HepG2 (cell line): ENCODE results near the gene PCIF1. TPM values are rescaled to one million over a fixed set of nuclear protein-coding genes. Genes with fewer than 3 reads are reported as not detected.

Source experiments
- ATAC-seq: fragments of 200-7000 bp; cut with Tn5 transposase; 3 replicates; pipeline ENCODE4 v1.9.1; 2020; ENCODE audit warnings: mild to moderate bottlenecking, moderate library complexity
- BruUV-seq: library from RNA; stranded (reverse); fragments of 400-500 nt; replicated peaks from 2 replicates; lab custom pipeline; 2021; lab: Mats Ljungman, UMichigan
- CTCF ChIA-PET: fragments of 300-600 bp; formaldehyde crosslinking; extraction: SDS; loops from one replicate; lab custom pipeline; 2021; ENCODE audit warnings: low total read pairs, inconsistent platforms, low intra/inter-chr PET ratio; lab: Yijun Ruan, JAX
- POLR2A ChIA-PET: fragments of 350-600 bp; sonication (Branson Sonifier 250); formaldehyde crosslinking; loops from one replicate; lab custom pipeline; 2020; ENCODE audit warnings: antibody characterized with exemption, inconsistent platforms; lab: Yijun Ruan, JAX
- DNase-seq: peaks from one replicate; pipeline ENCODE4 v3.0.0-alpha.2; 2015; ENCODE audit warnings: low spot score
- FAIRE-seq: peaks from 3 replicates; lab custom pipeline; 2011; peaks lifted over from hg19 to GRCh38; lab: Jason Lieb, UNC
- H2AFZ ChIP-seq: one replicate; pipeline ENCODE4 v1.6.1; 2011; ENCODE audit warnings: low read length, inconsistent platforms
- H3K27ac ChIP-seq: fragments of 300-600 bp; 3 replicates; pipeline ENCODE4 v1.8.0; 2011; ENCODE audit warnings: mixed run types, mild to moderate bottlenecking, mixed read lengths, low read length, inconsistent platforms; ENCODE audit not compliant: insufficient read depth; ENCODE audit errors: extremely low read length
- H3K27me3 ChIP-seq, 2 experiments: fragments of 200-600 bp in 1 of 2; 2 replicates in 1 of 2; 3 replicates in 1 of 2; pipeline versions ENCODE4 v1.6.0 to v1.8.0; 2011; ENCODE audit warnings: low read length in 2 of 2, mild to moderate bottlenecking in 2 of 2, moderate library complexity in 2 of 2, inconsistent platforms in 1 of 2; ENCODE audit not compliant: insufficient read depth in 2 of 2, control insufficient read depth in 1 of 2
- H3K36me3 ChIP-seq, 2 experiments: fragments of 200-600 bp in 1 of 2; replicated peaks in 1 of 2; 2 replicates in 1 of 2; 3 replicates in 1 of 2; pipeline versions ENCODE4 v1.5.1 to v1.8.0; 2011; ENCODE audit warnings: low read length in 2 of 2, inconsistent platforms in 1 of 2; ENCODE audit not compliant: insufficient read depth in 2 of 2, control insufficient read depth in 1 of 2
- H3K4me1 ChIP-seq: 2 replicates; pipeline ENCODE4 v1.5.1; 2012; ENCODE audit warnings: low read length, inconsistent platforms; ENCODE audit not compliant: insufficient read depth
- H3K4me2 ChIP-seq: 2 replicates; pipeline ENCODE4 v1.6.0; 2011; ENCODE audit warnings: low read depth, low read length, inconsistent platforms
- H3K4me3 ChIP-seq, 3 experiments: fragments of 200-600 bp in 1 of 3; sonication (generic), shearing (Covaris generic) in 1 of 3; replicated peaks in 1 of 3; 2 replicates each; pipeline ENCODE4 v1.5.1; 2011 to 2016; ENCODE audit warnings: low read length in 3 of 3, inconsistent platforms in 2 of 3, low read depth in 2 of 3, mild to moderate bottlenecking in 2 of 3, control low read depth in 1 of 3, mixed read lengths in 1 of 3; ENCODE audit not compliant: insufficient read depth in 1 of 3
- H3K79me2 ChIP-seq: one replicate; pipeline ENCODE4 v1.6.1; 2011; ENCODE audit warnings: low read length, inconsistent platforms; ENCODE audit not compliant: insufficient read depth
- H3K9ac ChIP-seq: 2 replicates; pipeline ENCODE4 v1.6.0; 2011; ENCODE audit warnings: mild to moderate bottlenecking, low read depth, low read length, inconsistent platforms; ENCODE audit not compliant: insufficient read depth
- H3K9me3 ChIP-seq: 2 replicates; pipeline ENCODE4 v1.5.1; 2012; ENCODE audit warnings: mild to moderate bottlenecking, low read length
- H4K20me1 ChIP-seq: 2 replicates; pipeline ENCODE4 v1.6.0; 2011; ENCODE audit warnings: inconsistent platforms, mild to moderate bottlenecking, low read length, moderate library complexity; ENCODE audit not compliant: insufficient read depth
- ARNTL ChIP-seq: sonication (generic); formaldehyde crosslinking; IDR thresholded peaks from 2 replicates; pipeline ENCODE4 v1.4.0; 2020; ENCODE audit warnings: mild to moderate bottlenecking, missing genetic modification reagents
- CENPT ChIP-seq: sonication (generic); formaldehyde crosslinking; IDR thresholded peaks from 2 replicates; pipeline ENCODE4 v1.8.0; 2022; ENCODE audit warnings: low read depth, mild to moderate bottlenecking, moderate library complexity, missing genetic modification reagents
- ELF1 ChIP-seq: sonication (generic); formaldehyde crosslinking; IDR thresholded peaks from 2 replicates; pipeline ENCODE4 v1.4.0; 2020; ENCODE audit warnings: missing genetic modification reagents
- GATAD1 ChIP-seq: IDR thresholded peaks from 2 replicates; pipeline ENCODE4 v1.6.1; 2016; ENCODE audit warnings: missing genetic modification reagents, missing compliant biosample characterization
- GPBP1L1 ChIP-seq: sonication (generic); formaldehyde crosslinking; IDR thresholded peaks from 2 replicates; pipeline ENCODE4 v1.5.0; 2020; ENCODE audit warnings: mild to moderate bottlenecking, missing genetic modification reagents
- HMG20B ChIP-seq: conservative IDR thresholded peaks from 2 replicates; pipeline ENCODE4 v1.6.1; 2016; ENCODE audit warnings: missing genetic modification reagents, missing compliant biosample characterization
- HNRNPK ChIP-seq: fragments of 200-400 bp; formaldehyde crosslinking; IDR thresholded peaks from 2 replicates; pipeline ENCODE4 v1.6.1; 2018; ENCODE audit warnings: low read length, low read depth, moderate library complexity, mild to moderate bottlenecking; ENCODE audit not compliant: poor library complexity, severe bottlenecking
- JUND ChIP-seq: sonication (generic); formaldehyde crosslinking; IDR thresholded peaks from 2 replicates; pipeline ENCODE4 v1.8.0; 2022; ENCODE audit warnings: mild to moderate bottlenecking, missing genetic modification reagents
- MIER2 ChIP-seq: IDR thresholded peaks from 2 replicates; pipeline ENCODE4 v1.6.1; 2016; ENCODE audit warnings: missing biosample characterization, missing genetic modification reagents
- POLR2AphosphoS5 ChIP-seq: IDR thresholded peaks from 2 replicates; pipeline ENCODE4 v1.6.1; 2012; ENCODE audit warnings: low read depth, low read length
- RELA ChIP-seq: sonication (generic); formaldehyde crosslinking; IDR thresholded peaks from 2 replicates; pipeline ENCODE4 v1.4.0; 2020; ENCODE audit warnings: missing genetic modification reagents
- SP1 ChIP-seq, 2 experiments: fragments of 450-650 bp in 1 of 2; sonication (generic) in 1 of 2; formaldehyde crosslinking in 1 of 2; IDR thresholded peaks; 2 replicates each; pipeline versions ENCODE4 v1.4.0 to v1.6.1; 2016 to 2020; ENCODE audit warnings: missing genetic modification reagents in 1 of 2
- TBL1XR1 ChIP-seq: fragments of 150-350 bp; IDR thresholded peaks from 2 replicates; pipeline ENCODE4 v1.6.1; 2014; ENCODE audit warnings: borderline replicate concordance, low read length; ENCODE audit not compliant: partially characterized antibody
- TEAD3 ChIP-seq: optimal IDR thresholded peaks from 2 replicates; pipeline ENCODE3; 2016; ENCODE audit warnings: borderline replicate concordance
- ZNF83 ChIP-seq: sonication (generic); formaldehyde crosslinking; IDR thresholded peaks from 2 replicates; pipeline ENCODE4 v1.4.0; 2020; ENCODE audit warnings: missing genetic modification reagents, mild to moderate bottlenecking, borderline replicate concordance
- WGBS: methylation state at CpG from one replicate; pipeline ENCODE4 v1.1.6; 2017; ENCODE audit warnings: low lambda C conversion rate; 5-methylcytosine and 5-hydroxymethylcytosine counted together
- in situ Hi-C: cut with HindIII; loops from 2 replicates; pipeline ENCODE4 v1.10.0; 2017; ENCODE audit warnings: low pct_unique_long_range_greater_than_20kb; ENCODE audit not compliant: extremely low pct_ligation_motif_present
- intact Hi-C: fragments of 100-400 bp; cut with micrococcal nuclease; formaldehyde crosslinking; loops from one replicate; pipeline ENCODE4 v1.10.0; 2022; ENCODE audit not compliant: unreplicated experiment
- polyA plus RNA-seq, 8 experiments: library from polyadenylated mRNA; depleted of rRNA in 3 of 8; stranded (reverse) in 7 of 8; unstranded in 1 of 8; fragments of >200 nt; fragmentation: Illumina TruSeq in 4 of 8; extraction: Trizol in 4 of 8; gene quantifications; 2 replicates each; pipeline versions ENCODE4 v1.2.1 to v1.2.3, GENCODE V29; 2011 to 2016; ENCODE audit warnings: low read depth in 4 of 8, missing spikeins in 1 of 8, mixed read lengths in 1 of 8; ENCODE audit not compliant: insufficient read depth in 1 of 8
- total RNA-seq, 5 experiments: library from RNA; depleted of rRNA; stranded (reverse); fragments of >200 nt; fragmentation: Illumina TruSeq; extraction: Trizol; gene quantifications; 2 replicates each; pipeline ENCODE4 v1.2.3, GENCODE V29; 2016; ENCODE audit warnings: low read depth in 1 of 5
- TF ChIP-seq, protein P1 (sequence below): sonication (generic); formaldehyde crosslinking; IDR thresholded peaks from 2 replicates; pipeline ENCODE4 v1.4.0; 2020; ENCODE audit warnings: mild to moderate bottlenecking, missing genetic modification reagents
- TF ChIP-seq, protein P2 (sequence below): fragments of 450-650 bp; IDR thresholded peaks from 2 replicates; pipeline ENCODE4 v1.6.1; 2017
- TF ChIP-seq, protein P3 (sequence below): sonication (generic); formaldehyde crosslinking; IDR thresholded peaks from 2 replicates; pipeline ENCODE4 v1.5.0; 2020; ENCODE audit warnings: missing genetic modification reagents

PCIF1 gene
- total and polyA plus RNA-seq, 2 of the 13 experiments (the other 11 are each of a cell fraction or from before 2014, with no cell fraction given), result 20.9 to 24.4 TPM

GRCh38 chr20:45892049-45892825 lies 42.2 kb upstream of the PCIF1 start:
- DNase-seq (peak; percentile 44), FAIRE-seq (peak; percentile 66), ATAC-seq (peak; percentile 8)
- peak overlapping the region; percentile 86 to 98 (median 96) for H3K4me3 ChIP-seq
- H3K4me2 ChIP-seq, result peak overlapping the region; percentile 85
- no peak overlapping the region for H2AFZ ChIP-seq
- intact Hi-C loops, result no loop called here
- peaks cover 32% of the 10 kb centered on the region for H3K79me2 ChIP-seq
- H3K9ac ChIP-seq, result peak overlapping the region; percentile 87
- 77% methylated on average over 9 of the region's 9 CpGs for WGBS
- H3K27ac ChIP-seq, result peak overlapping the region; percentile 87
- peaks cover 38 to 54% of the 10 kb centered on the region in 2 experiments for H3K36me3 ChIP-seq
- no peaks in the 10 kb centered on the region for H3K9me3 ChIP-seq
- in situ Hi-C loops, result loop anchor here (5.0 kb wide), 2 partner anchors 40 to 70 kb away; partner anchors contain the start of gene PCIF1
- TSS peak; percentile 40 for BruUV-seq
- H3K4me1 ChIP-seq, result peaks cover 43% of the 10 kb centered on the region
- CTCF ChIA-PET, result interaction anchor here (0.8 kb wide), 1 partner anchor 71 kb away, joined by 4 read pairs; no protein-coding TSS in a partner anchor
- POLR2A ChIA-PET, result interaction anchor here (1.4 to 8.1 kb wide), 12 partner anchors 11 to 78 kb away, joined by 4 to 164 read pairs (median 50); partner anchors contain the start of genes ACOT8, PCIF1, PLTP and ZSWIM1
- no peaks in the 10 kb centered on the region for H3K27me3 ChIP-seq
- no peaks in the 10 kb centered on the region for H4K20me1 ChIP-seq
- TF ChIP-seq HNRNPK (no peak), GATAD1 (peak; percentile 44; the same call in 1 of the 2 replicates), ARNTL (CRISPR knock-in tag) (no peak), SP1 (IDR thresholded peaks at IDR 0.05) (no peak), SP1 (CRISPR knock-in tag; IDR thresholded peaks at IDR 0.05) (0 out of 2 replicates have a peak, but pooled peaks have one; percentile 16), GPBP1L1 (no peak), RELA (CRISPR knock-in tag) (0 out of 2 replicates have a peak, but pooled peaks have one; percentile 51), JUND (CRISPR knock-in tag) (no peak), MIER2 (CRISPR knock-in tag) (no peak), CENPT (CRISPR knock-in tag) (no peak), HMG20B (CRISPR knock-in tag) (peak; percentile 62; the same call in 1 of the 2 replicates), POLR2AphosphoS5 (no peak), ZNF83 (CRISPR knock-in tag) (peak; percentile 65; the same call in 1 of the 2 replicates), TEAD3 (CRISPR knock-in tag) (peak; percentile 69), TBL1XR1 (no peak), ELF1 (CRISPR knock-in tag) (no peak)
- TF ChIP-seq, protein P1, sequence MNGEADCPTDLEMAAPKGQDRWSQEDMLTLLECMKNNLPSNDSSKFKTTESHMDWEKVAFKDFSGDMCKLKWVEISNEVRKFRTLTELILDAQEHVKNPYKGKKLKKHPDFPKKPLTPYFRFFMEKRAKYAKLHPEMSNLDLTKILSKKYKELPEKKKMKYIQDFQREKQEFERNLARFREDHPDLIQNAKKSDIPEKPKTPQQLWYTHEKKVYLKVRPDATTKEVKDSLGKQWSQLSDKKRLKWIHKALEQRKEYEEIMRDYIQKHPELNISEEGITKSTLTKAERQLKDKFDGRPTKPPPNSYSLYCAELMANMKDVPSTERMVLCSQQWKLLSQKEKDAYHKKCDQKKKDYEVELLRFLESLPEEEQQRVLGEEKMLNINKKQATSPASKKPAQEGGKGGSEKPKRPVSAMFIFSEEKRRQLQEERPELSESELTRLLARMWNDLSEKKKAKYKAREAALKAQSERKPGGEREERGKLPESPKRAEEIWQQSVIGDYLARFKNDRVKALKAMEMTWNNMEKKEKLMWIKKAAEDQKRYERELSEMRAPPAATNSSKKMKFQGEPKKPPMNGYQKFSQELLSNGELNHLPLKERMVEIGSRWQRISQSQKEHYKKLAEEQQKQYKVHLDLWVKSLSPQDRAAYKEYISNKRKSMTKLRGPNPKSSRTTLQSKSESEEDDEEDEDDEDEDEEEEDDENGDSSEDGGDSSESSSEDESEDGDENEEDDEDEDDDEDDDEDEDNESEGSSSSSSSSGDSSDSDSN (CRISPR knock-in tag), result no peak
- TF ChIP-seq, protein P2, sequence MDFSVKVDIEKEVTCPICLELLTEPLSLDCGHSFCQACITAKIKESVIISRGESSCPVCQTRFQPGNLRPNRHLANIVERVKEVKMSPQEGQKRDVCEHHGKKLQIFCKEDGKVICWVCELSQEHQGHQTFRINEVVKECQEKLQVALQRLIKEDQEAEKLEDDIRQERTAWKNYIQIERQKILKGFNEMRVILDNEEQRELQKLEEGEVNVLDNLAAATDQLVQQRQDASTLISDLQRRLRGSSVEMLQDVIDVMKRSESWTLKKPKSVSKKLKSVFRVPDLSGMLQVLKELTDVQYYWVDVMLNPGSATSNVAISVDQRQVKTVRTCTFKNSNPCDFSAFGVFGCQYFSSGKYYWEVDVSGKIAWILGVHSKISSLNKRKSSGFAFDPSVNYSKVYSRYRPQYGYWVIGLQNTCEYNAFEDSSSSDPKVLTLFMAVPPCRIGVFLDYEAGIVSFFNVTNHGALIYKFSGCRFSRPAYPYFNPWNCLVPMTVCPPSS, result no peak
- TF ChIP-seq, protein P3, sequence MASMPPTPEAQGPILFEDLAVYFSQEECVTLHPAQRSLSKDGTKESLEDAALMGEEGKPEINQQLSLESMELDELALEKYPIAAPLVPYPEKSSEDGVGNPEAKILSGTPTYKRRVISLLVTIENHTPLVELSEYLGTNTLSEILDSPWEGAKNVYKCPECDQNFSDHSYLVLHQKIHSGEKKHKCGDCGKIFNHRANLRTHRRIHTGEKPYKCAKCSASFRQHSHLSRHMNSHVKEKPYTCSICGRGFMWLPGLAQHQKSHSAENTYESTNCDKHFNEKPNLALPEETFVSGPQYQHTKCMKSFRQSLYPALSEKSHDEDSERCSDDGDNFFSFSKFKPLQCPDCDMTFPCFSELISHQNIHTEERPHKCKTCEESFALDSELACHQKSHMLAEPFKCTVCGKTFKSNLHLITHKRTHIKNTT, result no peak
